SK-N-MC (cell line): ENCODE data around the gene MBNL2.

Source experiments
- DNase-seq: peaks from one replicate; pipeline ENCODE4 v3.0.0-alpha.2; 2011; ENCODE audit warnings: low read depth, low spot score
- H3K27ac ChIP-seq: fragments of 200-600 bp; sonication (generic); 2 replicates; pipeline ENCODE4 v1.5.1; 2016; ENCODE audit warnings: mixed run types
- H3K36me3 ChIP-seq: fragments of 200-600 bp; sonication (generic); 2 replicates; pipeline ENCODE4 v1.6.1; 2017; ENCODE audit warnings: antibody characterized with exemption, low read length, mixed read lengths; ENCODE audit not compliant: insufficient read depth
- H3K4me3 ChIP-seq: fragments of 200-600 bp; sonication (generic); 2 replicates; pipeline ENCODE4 v1.5.1; 2016
- H3K9ac ChIP-seq: fragments of 200-600 bp; sonication (generic); 2 replicates; pipeline ENCODE4 v1.8.0; 2017; ENCODE audit warnings: mixed run types, mixed read lengths; ENCODE audit not compliant: insufficient read length
- H3K9me3 ChIP-seq: fragments of 200-600 bp; sonication (generic); 2 replicates; pipeline ENCODE4 v1.6.1; 2017; ENCODE audit warnings: low read depth, mild to moderate bottlenecking, antibody characterized with exemption, low read length, moderate library complexity, mixed read lengths
- EZH2 ChIP-seq: fragments of 200-600 bp; sonication (generic); IDR thresholded peaks from one replicate; pipeline ENCODE4 v1.6.1; 2017; ENCODE audit warnings: antibody characterized with exemption
- FOXP2 ChIP-seq: optimal IDR thresholded peaks from 2 replicates; pipeline ENCODE3; 2011; ENCODE audit warnings: mild to moderate bottlenecking, moderate library complexity; ENCODE audit not compliant: insufficient read depth; ENCODE audit errors: extremely low read length, control extremely low read depth
- POLR2AphosphoS5 ChIP-seq: IDR thresholded peaks from 2 replicates; pipeline ENCODE4 v1.6.1; 2012; ENCODE audit warnings: mild to moderate bottlenecking, low read depth, low read length, borderline replicate concordance

Gene MBNL2

GRCh38 chr13:97317933-97318332, 95.8 kb downstream of the MBNL2 start:
- no peaks in the 10 kb centered on the region for H3K36me3 ChIP-seq
- TF ChIP-seq EZH2 (no peak), FOXP2 (no peak), POLR2AphosphoS5 (no peak)
- no peak overlapping the region for H3K4me3 ChIP-seq
- no peak overlapping the region for H3K9ac ChIP-seq
- no peak overlapping the region for H3K27ac ChIP-seq
- no peak for DNase-seq
- H3K9me3 ChIP-seq: no peaks in the 10 kb centered on the region

GRCh38 chr13:97318532-97318931, 96.4 kb downstream of the MBNL2 start:
- H3K27ac ChIP-seq: no peak overlapping the region
- DNase-seq: no peak
- H3K9ac ChIP-seq: no peak overlapping the region
- no peak overlapping the region for H3K4me3 ChIP-seq
- H3K36me3 ChIP-seq: no peaks in the 10 kb centered on the region
- H3K9me3 ChIP-seq: no peaks in the 10 kb centered on the region
- TF ChIP-seq FOXP2 (no peak), POLR2AphosphoS5 (no peak), EZH2 (no peak)

- Histone ChIP-seq H3K27ac (no peak overlapping the region), H3K4me3 (no peak overlapping the region), H3K36me3 (no peaks in the 10 kb centered on the region), H3K9me3 (no peaks in the 10 kb centered on the region), H3K9ac (no peak overlapping the region)
- no peak for DNase-seq
- TF ChIP-seq EZH2 (no peak), FOXP2 (no peak), POLR2AphosphoS5 (no peak)
Observed at GRCh38 chr13:97319113-97319720, 97.1 kb downstream of the MBNL2 start.

- Histone ChIP-seq H3K36me3 (no peaks in the 10 kb centered on the region), H3K9ac (no peak overlapping the region), H3K9me3 (no peaks in the 10 kb centered on the region), H3K27ac (no peak overlapping the region), H3K4me3 (no peak overlapping the region)
- no peak for DNase-seq
- TF ChIP-seq POLR2AphosphoS5: no peak
- no peak for TF ChIP-seq FOXP2
- TF ChIP-seq EZH2: no peak
Observed at GRCh38 chr13:97321101-97321500, 99.0 kb downstream of the MBNL2 start.

- H3K27ac ChIP-seq: no peak overlapping the region
- H3K36me3 ChIP-seq: no peaks in the 10 kb centered on the region
- H3K9ac ChIP-seq: no peak overlapping the region
- no peaks in the 10 kb centered on the region for H3K9me3 ChIP-seq
- TF ChIP-seq FOXP2: no peak
- TF ChIP-seq EZH2: no peak
- H3K4me3 ChIP-seq: no peak overlapping the region
- DNase-seq: no peak
Observed at GRCh38 chr13:97321616-97322321, 99.6 kb downstream of the MBNL2 start.

- TF ChIP-seq POLR2AphosphoS5 (no peak), FOXP2 (no peak), EZH2 (no peak)
- Histone ChIP-seq H3K9ac (no peak overlapping the region), H3K27ac (no peak overlapping the region), H3K9me3 (no peaks in the 10 kb centered on the region), H3K4me3 (no peak overlapping the region), H3K36me3 (no peaks in the 10 kb centered on the region)
- no peak for DNase-seq
Observed at GRCh38 chr13:97322740-97323342, 100.7 kb downstream of the MBNL2 start.

GRCh38 chr13:97324115-97324514, 102.0 kb downstream of the MBNL2 start:
- no peak for DNase-seq
- no peak overlapping the region for H3K9ac ChIP-seq
- H3K27ac ChIP-seq: no peak overlapping the region
- H3K4me3 ChIP-seq: no peak overlapping the region
- H3K36me3 ChIP-seq: no peaks in the 10 kb centered on the region
- no peaks in the 10 kb centered on the region for H3K9me3 ChIP-seq
- no peak for TF ChIP-seq EZH2
- TF ChIP-seq POLR2AphosphoS5: no peak
- TF ChIP-seq FOXP2: no peak

GRCh38 chr13:97325738-97326137, 103.6 kb downstream of the MBNL2 start:
- Histone ChIP-seq H3K27ac (no peak overlapping the region), H3K9ac (no peak overlapping the region), H3K36me3 (no peaks in the 10 kb centered on the region), H3K4me3 (no peak overlapping the region), H3K9me3 (no peaks in the 10 kb centered on the region)
- DNase-seq: no peak
- TF ChIP-seq FOXP2: no peak
- TF ChIP-seq EZH2: no peak
- TF ChIP-seq POLR2AphosphoS5: no peak
